OCI-M2 (cell line): ENCODE data around the gene EPHX1.
"Not testable (repeated sequence)": the region's sequence is repeated elsewhere in the genome, so short reads cannot be mapped to it uniquely, and the experiment has no call there.

ENCODE experiments used
- DNase-seq: peaks from one replicate; lab custom pipeline; 2025; ENCODE audit not compliant: unreplicated experiment; lab: John Stamatoyannopoulos, UW

The EPHX1 gene

DNA sequence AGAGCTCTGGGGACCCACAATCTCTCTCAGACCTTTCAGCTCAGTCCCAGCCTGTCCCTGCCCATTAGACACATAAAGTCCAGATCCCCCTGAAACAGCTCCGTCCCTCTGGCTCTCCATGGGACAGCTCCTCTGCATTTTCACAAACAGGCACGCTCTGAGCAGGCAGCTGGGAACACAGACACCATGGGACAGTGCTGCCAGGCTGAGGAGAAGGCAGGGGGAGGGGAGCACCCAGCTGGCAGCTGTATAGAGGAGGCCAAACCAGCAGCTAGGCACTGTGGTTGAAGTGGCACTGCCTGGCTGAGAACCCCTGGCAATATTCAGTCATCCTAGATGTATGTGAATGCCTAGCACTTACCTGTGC lies 70.3 kb downstream of the EPHX1 start:
- no peak for DNase-seq

DNA sequence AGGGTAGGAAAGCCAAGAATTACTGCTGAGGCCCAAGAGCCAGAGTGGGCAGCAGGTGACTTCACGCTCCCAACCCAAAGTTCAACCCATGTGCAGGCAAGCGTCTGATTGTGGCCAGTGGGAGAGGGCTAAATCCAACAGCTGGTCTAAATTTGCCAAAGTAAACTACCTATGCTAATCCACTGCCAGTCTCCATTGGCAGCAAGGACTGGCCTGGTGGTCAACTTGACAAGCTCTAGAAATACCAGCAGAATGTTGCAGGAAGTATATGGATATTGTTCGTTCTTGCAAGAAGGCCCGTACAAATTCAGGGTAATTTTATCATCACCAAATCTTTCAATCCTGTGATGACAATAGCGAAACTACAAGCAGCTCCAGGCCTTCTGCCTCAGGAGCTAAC lies 70.7 kb downstream of the EPHX1 start:
- no peak for DNase-seq

DNA sequence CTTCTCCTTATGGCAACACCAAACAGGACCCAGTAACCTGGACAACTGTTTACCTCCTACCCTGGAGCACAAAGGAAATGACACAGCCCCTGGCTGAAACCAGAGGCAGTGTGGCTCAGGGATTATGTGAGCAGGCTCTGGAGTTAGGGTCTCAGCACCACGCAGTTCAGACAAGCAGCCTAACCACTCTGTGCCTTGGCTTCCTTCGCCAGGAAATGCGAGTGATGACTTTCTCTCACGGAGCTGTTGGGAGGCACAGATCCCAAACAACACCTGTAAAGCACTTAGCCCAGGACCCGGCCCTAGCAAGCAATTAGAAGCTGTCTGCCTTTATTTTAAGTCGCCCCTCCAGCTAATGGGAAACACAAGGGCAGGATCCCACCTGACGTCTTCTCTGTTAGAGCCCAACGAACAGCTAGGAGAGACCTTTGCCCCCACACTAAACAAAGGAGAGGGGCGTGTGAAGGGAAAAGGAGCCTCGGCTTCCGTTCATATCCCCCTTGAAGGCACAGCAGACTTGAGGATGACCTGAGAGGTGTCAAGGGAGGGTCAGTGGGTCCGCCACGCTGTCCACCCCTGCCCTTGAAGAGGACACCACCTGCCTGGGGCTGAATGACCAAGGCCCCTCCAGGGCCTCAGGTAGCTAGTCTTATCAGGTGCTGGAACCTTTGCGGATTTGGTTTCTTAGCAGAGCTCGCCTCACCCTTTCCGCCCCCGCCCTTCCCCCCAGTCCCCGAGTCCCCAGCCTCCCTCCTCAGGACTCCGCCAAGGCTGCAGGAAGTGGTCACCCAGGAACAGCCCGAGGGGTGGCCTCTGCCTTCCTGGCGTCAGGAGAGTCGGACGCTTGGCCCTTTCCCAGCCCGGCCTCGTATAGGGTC lies 71.4 kb downstream of the EPHX1 start:
- DNase-seq, result no peak

DNA sequence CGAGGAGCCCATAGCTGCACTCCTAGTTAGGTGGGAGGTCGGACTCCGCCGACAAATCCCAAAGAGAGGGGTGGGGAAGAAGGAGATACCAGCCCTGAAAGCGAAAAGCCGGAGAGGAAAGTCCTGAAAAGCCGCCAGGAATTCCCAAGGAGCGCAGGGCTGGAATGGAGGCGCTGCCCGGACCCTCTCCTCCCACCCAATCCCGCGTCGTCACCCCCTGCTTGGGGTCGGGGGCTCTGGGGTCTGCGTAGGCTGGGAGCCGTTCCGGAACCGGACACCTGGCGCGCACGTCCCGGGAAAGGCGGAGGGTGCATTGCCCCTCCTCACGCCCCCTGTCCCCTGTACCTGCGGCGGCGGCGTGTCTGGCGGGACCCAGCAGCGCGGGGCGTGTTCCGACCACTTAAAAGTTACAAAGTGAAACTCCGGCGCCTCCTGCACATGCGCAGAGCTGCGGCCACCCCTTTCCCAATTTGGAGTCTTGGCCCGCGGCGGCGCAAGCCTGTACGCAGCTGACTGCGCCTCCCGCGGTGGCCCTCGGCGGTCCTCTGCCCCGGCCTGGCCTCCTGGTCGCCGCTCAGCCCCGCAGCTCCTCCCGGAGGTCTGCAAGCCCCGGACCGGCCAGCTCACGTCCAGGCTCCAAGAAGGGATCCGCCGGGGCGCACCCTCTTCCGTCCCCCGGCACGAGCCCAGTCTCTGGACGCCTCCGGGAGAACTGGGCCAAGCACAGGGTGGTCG lies 72.2 kb downstream of the EPHX1 start, which contains the start of gene TMEM63A:
Gene TMEM63A (minus strand): TSS at position 422 of the 735 bp plus-strand sequence. CDS start 4,800 bp downstream, outside the sequence.
- no peak for DNase-seq

DNA sequence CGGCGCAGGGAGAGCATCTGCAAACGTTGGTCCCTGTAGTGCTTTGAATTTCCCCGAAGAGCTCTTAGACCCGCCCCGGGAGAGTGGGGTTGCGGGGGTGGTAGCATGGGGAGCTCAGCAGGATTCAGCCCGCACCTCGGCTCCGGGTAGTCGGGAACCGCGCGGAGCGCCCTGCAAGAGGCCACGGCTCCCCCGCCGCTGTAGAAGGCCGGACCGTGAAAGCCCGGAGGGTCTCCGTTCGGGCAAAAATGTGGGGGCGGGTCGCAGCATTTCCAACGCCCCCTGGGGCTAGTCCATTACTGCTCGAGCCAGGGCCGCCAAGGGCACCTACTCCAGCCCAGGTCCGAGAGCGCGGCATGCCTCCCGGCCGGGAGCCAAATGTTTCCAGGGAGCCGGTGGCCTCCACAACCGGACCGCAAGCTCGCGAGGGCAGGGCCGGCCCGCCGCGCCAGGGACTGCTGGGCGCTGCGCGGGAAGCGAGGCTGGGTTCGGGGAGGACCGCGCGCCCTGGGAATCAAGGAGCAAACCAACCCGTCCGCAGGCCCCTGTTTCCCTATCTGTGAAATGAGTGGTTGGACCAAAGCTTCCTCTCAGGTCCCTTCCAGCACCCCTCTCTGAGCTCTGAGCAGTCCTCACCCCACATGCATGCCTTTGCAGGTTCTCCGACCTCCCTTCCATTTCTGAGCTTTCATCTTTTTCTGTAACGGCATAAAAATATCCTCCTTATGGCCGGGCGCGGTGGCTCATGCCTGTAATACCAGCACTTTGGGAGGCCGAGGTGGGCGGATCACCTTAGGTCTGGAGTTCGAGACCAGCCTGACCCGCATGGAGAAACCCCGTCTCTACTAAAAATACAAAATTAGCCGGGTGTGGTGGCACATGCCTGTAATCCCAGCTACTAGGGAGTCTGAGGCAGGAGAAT lies 73.0 kb downstream of the EPHX1 start:
- DNase-seq, result no peak

DNA sequence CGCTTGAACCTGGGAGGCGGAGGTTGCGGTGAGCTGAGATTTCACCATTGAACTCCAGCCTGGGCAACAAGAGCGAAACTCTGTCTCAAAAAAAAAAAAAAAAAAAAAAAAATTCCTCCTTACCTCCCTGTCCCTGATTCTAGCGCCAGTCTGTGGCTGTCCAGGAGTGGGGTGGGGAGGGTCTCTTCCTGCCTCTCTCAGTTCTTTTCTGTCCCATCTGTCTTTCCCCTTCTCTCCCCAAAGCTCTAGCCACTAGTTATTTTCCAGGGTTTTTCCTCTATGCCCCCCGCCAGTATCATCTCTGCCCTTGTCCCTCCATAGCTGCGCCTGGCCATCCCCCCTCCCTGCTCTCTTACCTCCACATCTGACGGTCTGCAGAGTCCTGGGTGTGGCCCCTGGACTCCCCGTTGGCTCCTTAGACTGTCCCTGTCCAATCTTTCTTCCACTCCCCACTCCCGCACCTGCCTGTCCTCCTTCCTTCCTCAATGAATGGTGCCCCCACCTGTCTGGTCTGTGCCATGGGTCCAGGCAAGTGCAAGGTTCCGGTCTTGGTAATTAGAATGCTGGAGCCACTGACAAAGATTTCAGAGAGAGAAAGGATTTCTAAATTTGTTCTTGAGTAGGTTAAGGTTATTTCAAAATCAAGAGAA lies 73.8 kb downstream of the EPHX1 start:
- DNase-seq, result no peak

DNA sequence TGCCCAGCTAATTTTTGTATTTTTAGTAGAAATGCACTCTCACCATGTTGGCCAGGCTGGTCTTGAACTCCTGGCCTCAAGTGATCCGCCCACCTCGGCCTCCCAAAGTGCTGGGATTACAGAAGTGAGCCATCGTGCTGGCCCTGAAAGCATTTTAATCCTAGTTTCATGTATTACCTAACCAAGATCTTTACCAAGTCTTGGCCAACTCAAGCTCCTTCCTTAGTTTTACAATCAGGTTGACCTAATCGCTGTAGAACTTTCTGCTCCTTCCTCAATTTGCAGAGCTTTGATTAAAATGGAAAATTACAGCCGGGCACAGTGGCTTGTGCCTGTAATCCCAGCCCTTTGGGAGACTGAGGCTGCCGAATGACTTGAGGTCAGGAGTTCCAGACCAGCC lies 75.4 kb downstream of the EPHX1 start:
- no peak for DNase-seq

DNA sequence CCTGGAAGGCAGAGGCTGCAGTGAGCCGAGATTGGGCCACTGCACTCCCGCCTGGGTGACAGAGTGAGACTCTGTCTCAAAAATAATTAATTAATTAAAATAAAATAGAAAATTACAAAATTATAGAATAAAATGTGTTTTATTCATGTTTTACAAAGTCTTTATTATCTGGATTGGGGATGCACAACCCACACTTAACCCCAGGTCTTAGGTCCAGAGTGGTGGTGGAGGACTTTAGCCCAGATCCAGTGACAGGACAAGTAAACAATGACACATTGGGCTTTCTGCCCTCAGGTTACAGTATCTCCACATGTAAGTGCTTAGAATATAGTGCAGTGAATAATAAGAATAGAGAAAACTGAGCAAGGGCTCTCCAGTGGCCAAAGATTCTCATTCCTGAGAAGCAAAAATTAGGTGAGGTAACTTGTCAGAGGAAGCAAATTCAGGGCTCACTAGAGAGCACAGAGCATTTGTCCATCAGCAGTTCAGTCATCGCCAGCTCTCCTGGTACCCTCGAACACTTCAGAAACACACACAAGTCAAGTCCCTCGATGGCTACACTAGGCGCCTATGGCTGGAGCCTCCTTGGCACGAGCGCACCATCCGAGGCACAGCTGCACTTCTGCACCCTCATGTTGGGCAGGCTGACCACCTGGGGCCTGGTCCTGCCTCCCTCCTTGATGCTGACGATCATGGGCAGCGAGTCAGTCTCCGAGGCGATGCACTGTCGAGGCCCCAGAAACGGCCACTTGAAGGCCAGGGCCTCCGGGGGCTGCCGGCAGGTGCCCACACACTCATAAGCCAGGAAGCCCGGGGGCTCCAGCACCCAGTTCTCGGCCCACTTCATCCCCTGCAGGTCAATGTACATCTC lies 76.5 kb downstream of the EPHX1 start:
- no peak for DNase-seq

DNA sequence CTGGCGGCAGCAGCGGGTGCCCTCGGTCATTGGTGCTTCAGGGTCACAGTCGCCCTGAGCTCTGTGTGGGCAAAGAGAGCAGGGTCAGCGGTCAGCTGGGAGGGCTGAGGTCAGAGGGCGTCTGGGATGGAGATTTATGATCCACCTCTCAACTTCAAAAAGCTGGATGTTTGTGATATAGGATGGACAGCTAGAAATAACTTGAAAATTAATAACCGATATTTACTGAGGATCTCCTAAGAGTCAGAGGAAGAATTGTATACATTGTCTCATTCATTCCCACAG lies 77.0 kb downstream of the EPHX1 start:
- no peak for DNase-seq

DNA sequence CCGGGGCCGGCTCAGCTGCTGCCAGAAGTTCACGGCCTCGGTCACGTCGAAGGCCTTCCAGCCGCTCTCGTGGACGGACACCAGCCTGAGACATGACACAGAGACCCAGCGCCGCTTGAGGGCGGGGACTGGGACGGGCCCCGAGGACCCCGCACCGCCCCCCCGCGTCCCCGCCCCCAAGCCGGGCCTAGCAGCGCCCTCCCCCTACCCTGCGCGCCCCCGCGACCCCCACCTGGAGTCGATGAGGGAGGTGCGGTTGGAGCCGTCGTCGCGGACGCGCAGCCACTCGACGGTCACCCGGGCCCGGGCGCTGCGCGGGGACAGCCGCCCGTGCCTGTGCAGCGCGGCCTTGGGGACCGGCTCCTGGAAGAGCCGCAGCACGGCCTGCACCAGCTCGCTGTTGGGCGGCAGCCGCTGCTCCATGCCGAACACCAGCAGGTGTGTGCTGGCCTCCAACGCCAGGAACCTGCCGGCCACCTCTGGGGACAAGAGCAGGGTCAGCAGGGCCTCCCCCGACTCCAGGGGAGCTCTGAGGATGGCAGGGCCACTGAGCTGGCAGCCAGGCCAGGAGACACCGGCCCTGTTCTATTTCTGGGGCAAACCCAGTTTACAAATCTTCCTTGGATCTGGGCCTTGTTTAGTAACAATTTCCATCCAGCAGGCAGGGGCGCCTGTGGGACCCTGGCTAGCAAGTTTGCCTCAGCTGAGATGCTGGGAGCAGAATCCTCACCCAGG lies 77.8 kb downstream of the EPHX1 start:
- DNase-seq, result not testable (repeated sequence)

DNA sequence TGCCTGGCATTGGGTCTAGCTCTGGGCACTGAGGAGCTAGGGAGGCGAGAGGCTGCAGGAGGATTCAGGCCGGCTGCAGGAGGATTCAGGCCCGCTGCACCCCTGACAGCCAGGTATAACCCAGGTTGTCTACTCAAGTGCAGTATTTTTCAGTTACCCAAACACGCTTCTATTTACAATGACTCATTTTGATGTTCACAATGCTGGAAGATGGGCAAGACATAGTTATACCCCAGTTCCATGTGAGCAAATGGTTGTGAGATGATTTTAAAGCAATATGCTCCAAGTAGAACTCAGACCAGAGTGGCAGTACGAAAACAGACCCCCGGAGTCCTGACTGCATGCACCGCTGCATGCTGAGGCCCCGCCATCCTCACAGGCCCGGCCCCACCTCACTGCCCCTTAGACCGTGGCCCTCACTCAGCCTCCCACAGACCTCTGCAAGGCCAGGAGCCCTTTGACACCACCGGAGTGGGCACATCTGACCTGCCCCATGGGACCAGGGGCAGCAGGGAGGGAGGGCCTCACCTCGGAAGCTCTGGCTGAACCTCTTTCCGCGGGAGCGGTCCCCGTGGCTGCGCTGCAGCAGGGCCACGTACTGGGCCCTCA lies 78.5 kb downstream of the EPHX1 start:
- no peak for DNase-seq

DNA sequence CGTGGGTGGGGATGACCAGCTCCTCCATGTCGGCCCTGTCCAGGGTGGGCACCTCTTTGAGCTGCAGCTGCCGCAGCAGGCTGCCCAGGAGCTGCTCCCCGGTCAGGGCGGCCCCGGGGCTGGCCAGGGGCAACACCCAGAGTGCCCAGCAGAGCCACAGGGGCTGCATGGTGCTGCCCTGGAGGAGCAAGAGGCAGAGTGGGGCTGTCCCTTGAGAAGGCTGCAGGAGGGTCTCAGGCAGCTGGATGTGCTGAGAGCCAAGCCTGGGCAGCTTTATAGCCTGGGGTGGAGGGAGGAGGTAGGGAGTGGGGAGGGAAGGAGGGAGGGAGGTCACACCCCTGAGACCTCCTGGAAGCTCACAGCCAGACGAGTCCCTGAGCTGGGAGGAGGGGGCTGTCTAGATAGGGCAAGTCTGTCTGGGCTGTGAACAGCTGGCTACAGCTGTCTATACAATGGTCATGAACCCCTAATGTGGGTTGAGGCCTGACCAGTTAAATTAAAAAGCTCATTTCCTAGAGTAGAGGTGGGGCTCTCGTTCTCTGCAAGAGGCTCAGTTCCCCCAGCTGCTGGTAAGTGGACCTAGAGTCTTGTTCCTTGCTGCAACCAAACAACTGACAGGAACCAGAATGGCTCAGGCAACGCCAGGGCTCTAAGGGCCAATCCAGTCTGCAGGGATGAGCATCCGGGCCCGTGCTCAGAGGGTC lies 79.1 kb downstream of the EPHX1 start, which contains the start of gene LEFTY1:
Gene LEFTY1 (minus strand): TSS at position 249 of the 704 bp plus-strand sequence. CDS start 80 bp downstream, at position 169.
- no peak for DNase-seq

DNA sequence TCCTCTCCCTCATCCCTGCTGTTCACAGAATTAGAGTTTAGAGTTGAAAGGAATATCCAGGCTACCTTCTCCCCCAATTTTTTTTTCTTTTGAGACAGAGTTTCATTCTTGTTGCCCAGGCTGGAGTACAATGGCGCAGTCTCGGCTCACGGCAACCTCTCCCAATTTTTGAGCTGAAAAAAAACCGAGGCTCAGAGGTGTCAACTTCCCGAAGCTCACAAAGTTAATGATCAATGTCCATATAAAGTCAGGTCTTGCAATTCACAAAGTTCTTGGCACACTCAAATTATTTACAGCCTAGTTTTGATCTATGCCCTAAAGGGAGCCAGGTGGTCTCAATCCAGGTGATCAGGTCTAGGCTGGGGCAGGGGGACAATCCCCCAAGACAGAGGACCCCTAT lies 79.8 kb downstream of the EPHX1 start:
- DNase-seq, result no peak

DNA sequence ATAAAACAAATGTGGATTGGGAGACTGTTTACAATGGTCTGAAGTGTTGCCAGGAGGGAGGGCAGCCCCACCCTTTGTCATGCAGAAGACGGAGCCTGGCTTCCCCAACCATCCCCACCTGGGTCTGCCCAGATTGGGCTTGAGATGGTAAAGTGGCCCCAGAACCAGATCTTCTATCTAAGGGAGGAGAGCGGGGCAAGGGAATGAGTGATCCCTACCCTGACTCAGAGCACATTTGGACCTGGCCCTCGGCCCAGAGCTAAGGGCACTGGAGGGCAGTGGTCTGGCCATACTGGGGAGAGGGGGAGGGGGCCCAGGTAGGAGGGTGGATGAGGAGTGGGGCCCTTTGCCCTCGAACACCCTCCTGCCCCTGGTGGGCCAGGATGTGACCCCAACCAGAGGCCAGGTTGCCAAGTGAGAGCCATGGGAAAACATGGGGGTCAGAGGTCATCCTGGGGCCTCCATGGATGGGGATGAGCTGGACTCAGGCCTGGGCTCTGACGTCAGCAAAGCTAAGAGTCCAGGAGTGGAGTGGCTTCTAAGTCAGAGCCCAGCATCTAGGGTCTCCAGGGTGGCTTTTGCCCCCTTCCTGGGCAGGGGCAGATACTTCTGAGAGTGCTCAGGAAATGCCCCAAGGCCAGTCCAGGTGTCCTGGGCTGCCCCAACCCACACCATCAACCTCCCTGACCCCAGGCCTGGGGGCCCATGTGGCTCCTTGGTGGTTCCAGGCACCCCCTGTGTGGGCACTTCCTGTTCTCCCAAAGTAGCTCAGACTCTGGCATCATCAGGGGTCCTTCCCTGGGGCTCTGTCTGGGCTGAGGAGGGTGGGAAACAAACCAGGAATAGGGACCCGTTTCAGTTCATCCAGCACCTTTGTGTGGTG lies 80.7 kb downstream of the EPHX1 start:
- DNase-seq, result no peak

DNA sequence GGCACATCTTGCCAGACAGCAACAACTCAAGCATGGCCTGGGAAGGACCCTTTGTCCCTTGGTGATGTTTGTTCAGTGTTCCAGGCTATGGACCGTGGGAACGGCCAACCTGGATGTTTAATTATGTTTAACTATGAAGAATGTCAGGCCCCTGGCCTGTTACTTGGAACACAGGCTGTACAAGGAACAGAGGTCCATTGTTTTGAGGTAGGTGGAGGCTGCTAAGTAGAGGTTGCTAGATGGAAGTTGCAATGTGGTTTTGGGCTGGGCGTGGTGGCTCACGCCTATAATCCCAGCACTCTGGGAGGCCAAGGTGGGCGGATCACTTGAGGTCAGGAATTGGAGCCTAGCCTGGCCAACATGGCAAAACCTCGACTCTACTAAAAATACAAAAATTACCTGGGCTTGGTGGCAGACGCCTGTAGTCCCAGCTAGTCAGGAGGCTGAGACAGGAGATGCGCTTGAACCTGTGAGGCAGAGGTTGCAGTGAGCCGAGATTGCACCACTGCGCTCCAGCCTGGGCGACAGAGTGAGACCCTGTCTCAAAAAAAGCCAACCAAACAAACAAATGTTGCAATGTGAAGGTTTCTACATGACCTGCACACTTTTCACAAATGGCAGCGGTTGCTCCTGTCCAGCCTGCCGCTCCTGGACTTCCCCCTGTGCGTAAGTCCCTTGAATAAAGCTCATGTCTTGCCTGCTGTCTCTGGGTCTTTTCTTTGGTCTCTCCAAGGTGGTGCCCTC lies 81.5 kb downstream of the EPHX1 start:
- DNase-seq, result no peak

DNA sequence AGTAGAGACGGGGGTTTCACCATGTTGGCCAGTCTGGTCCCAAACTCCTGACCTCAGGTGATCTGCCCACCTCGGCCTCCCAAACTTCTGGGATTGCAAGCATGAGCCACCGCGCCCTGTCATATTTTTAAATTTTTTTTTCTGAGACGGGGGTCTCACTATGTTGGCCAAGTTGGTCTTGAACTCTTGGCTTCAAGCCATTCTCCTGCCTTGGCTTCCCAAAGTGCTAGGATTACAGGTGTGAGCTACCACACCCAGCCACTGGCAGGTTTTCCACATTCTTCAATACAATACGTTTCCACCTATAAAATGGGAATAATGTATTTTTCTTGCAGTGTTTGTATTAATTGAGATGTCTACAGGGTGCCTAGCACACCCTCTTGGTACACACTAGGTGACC lies 82.4 kb downstream of the EPHX1 start:
- DNase-seq, result no peak
